ENCODE measurements around the gene FOLR3.
"Not testable (repeated sequence)": the region's sequence is repeated elsewhere in the genome, so short reads cannot be mapped to it uniquely, and the experiment has no call there.

DNA sequence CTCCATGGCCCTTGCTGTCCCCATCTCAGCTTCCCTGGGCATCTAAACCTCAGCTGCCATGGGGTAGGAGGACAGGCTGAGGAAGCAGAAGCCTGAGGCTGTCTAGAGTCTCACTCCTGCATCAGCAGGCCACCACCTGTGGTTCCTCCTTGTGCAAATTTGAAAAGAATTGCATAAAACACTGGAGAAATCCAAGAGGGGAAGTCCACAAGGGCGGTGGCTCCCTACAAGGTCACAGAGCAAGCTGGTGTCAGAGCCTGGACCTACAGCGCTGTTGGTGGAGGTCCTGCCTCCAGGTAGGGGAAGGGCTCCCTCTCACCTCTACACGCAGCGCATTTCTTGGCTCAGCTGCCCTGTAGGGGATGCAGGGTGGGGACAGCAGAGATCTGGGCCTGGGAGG, at the start of gene FOLR3:
- TF ChIP-seq, protein P1, sequence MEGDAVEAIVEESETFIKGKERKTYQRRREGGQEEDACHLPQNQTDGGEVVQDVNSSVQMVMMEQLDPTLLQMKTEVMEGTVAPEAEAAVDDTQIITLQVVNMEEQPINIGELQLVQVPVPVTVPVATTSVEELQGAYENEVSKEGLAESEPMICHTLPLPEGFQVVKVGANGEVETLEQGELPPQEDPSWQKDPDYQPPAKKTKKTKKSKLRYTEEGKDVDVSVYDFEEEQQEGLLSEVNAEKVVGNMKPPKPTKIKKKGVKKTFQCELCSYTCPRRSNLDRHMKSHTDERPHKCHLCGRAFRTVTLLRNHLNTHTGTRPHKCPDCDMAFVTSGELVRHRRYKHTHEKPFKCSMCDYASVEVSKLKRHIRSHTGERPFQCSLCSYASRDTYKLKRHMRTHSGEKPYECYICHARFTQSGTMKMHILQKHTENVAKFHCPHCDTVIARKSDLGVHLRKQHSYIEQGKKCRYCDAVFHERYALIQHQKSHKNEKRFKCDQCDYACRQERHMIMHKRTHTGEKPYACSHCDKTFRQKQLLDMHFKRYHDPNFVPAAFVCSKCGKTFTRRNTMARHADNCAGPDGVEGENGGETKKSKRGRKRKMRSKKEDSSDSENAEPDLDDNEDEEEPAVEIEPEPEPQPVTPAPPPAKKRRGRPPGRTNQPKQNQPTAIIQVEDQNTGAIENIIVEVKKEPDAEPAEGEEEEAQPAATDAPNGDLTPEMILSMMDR (IDR thresholded peaks at IDR 0.05): not testable (repeated sequence)
- not testable (repeated sequence) for TF ChIP-seq POLR2AphosphoS5 (IDR thresholded peaks at IDR 0.05)
